Suprapubic skin (tissue), 4 donors: Measurements from ENCODE around the gene ARHGAP42. TPM values are rescaled to one million over a fixed set of nuclear protein-coding genes. Genes with fewer than 3 reads are reported as not detected.

Experiments used
- DNase-seq, 2 donors: peaks; one replicate each; pipeline ENCODE4 v3.0.0-alpha.2; 2019; ENCODE audit warnings: low spot score in 2 of 2
- H3K27ac ChIP-seq: fragments of 200-600 bp; sonication (generic); one replicate; pipeline ENCODE4 v1.5.1; 2019
- H3K27me3 ChIP-seq: fragments of 200-600 bp; sonication (generic); one replicate; pipeline ENCODE4 v1.5.1; 2019
- H3K36me3 ChIP-seq: fragments of 200-600 bp; sonication (generic); one replicate; pipeline ENCODE4 v1.5.1; 2019
- H3K4me1 ChIP-seq: fragments of 200-600 bp; sonication (generic); one replicate; pipeline ENCODE4 v1.5.1; 2019
- H3K4me3 ChIP-seq: fragments of 200-600 bp; sonication (generic); one replicate; pipeline ENCODE4 v1.5.1; 2019; ENCODE audit warnings: mild to moderate bottlenecking
- H3K9me3 ChIP-seq: fragments of 200-600 bp; sonication (generic); one replicate; pipeline ENCODE4 v1.5.1; 2019
- CTCF ChIP-seq, 2 donors: fragments of 200-600 bp in 1 of 2; fragments of 450-650 bp in 1 of 2; sonication (generic) in 1 of 2; IDR thresholded peaks; one replicate each; pipeline ENCODE4 v1.5.1; 2016 to 2019; ENCODE audit warnings: antibody characterized with exemption in 2 of 2, mild to moderate bottlenecking in 1 of 2, moderate library complexity in 1 of 2
- EP300 ChIP-seq: sonication (generic); formaldehyde crosslinking; IDR thresholded peaks from one replicate; pipeline ENCODE4 v1.6.1; 2017; ENCODE audit warnings: antibody characterized with exemption
- POLR2A ChIP-seq, 2 donors: fragments of 450-650 bp; IDR thresholded peaks; one replicate each; pipeline ENCODE4 v1.6.1; 2017; ENCODE audit warnings: antibody characterized with exemption in 2 of 2, mild to moderate bottlenecking in 2 of 2, moderate library complexity in 2 of 2
- POLR2AphosphoS5 ChIP-seq, 3 donors: sonication (generic); formaldehyde crosslinking; IDR thresholded peaks; one replicate each; pipeline ENCODE4 v1.6.1; 2017; ENCODE audit warnings: antibody characterized with exemption in 3 of 3
- WGBS: methylation state at CpG from one replicate; pipeline ENCODE4 v1.1.5; 2018; 5-methylcytosine and 5-hydroxymethylcytosine counted together
- total RNA-seq, 4 donors: library from RNA; depleted of rRNA; stranded (reverse); fragments of >200 nt; gene quantifications; one replicate each; pipeline ENCODE4 v1.1.0, GENCODE V29; 2016

ARHGAP42 gene
- total RNA-seq, 4 donors from 2014 or later: 12.4 to 18.4 (median 14.4) TPM

- H3K36me3 ChIP-seq: no peaks in the 10 kb centered on the region
- peaks cover 32% of the 10 kb centered on the region for H3K4me1 ChIP-seq
- no peaks in the 10 kb centered on the region for H3K27me3 ChIP-seq
- WGBS: 40% methylated on average over 2 of the region's 2 CpGs
- DNase-seq: no peak
- no peaks in the 10 kb centered on the region for H3K9me3 ChIP-seq
- no peak overlapping the region for H3K4me3 ChIP-seq
- TF ChIP-seq POLR2A (IDR thresholded peaks at IDR 0.05): no peak
- TF ChIP-seq POLR2AphosphoS5 (IDR thresholded peaks at IDR 0.05): no peak
- no peak for TF ChIP-seq CTCF (IDR thresholded peaks at IDR 0.05)
- no peak for TF ChIP-seq EP300
- peak overlapping the region; percentile 23 for H3K27ac ChIP-seq
Observed at GRCh38 chr11:100821198-100821597, 134.1 kb downstream of the ARHGAP42 start.

- Histone ChIP-seq H3K4me3 (no peak overlapping the region), H3K27ac (peak overlapping the region; percentile 11), H3K36me3 (no peaks in the 10 kb centered on the region), H3K27me3 (no peaks in the 10 kb centered on the region), H3K4me1 (peaks cover 32% of the 10 kb centered on the region), H3K9me3 (no peaks in the 10 kb centered on the region)
- TF ChIP-seq EP300 (no peak), POLR2A (IDR thresholded peaks at IDR 0.05) (no peak), CTCF (IDR thresholded peaks at IDR 0.05) (no peak), POLR2AphosphoS5 (IDR thresholded peaks at IDR 0.05) (no peak)
- WGBS: 48% methylated on average over 1 of the region's 1 CpG
- no peak for DNase-seq
Observed at GRCh38 chr11:100823360-100823759, 136.3 kb downstream of the ARHGAP42 start.

GRCh38 chr11:100824041-100824809 lies 137.1 kb downstream of the ARHGAP42 start:
- no peaks in the 10 kb centered on the region for H3K9me3 ChIP-seq
- 85% methylated on average over 4 of the region's 4 CpGs for WGBS
- H3K36me3 ChIP-seq: no peaks in the 10 kb centered on the region
- DNase-seq: no peak
- no peak for TF ChIP-seq CTCF (IDR thresholded peaks at IDR 0.05)
- TF ChIP-seq EP300: no peak
- no peak for TF ChIP-seq POLR2A (IDR thresholded peaks at IDR 0.05)
- peaks cover 32% of the 10 kb centered on the region for H3K4me1 ChIP-seq
- H3K27ac ChIP-seq: peak overlapping the region; percentile 11
- no peak overlapping the region for H3K4me3 ChIP-seq
- no peaks in the 10 kb centered on the region for H3K27me3 ChIP-seq

- Histone ChIP-seq H3K36me3 (no peaks in the 10 kb centered on the region), H3K4me1 (peaks cover 38% of the 10 kb centered on the region), H3K4me3 (no peak overlapping the region), H3K27me3 (no peaks in the 10 kb centered on the region), H3K9me3 (no peaks in the 10 kb centered on the region), H3K27ac (no peak overlapping the region)
- DNase-seq: no peak
- no peak for TF ChIP-seq EP300
- TF ChIP-seq CTCF (IDR thresholded peaks at IDR 0.05): no peak
- no peak for TF ChIP-seq POLR2A (IDR thresholded peaks at IDR 0.05)
- TF ChIP-seq POLR2AphosphoS5 (IDR thresholded peaks at IDR 0.05): no peak
- 34% methylated on average over 3 of the region's 3 CpGs for WGBS
Observed at GRCh38 chr11:100825626-100826025, 138.5 kb downstream of the ARHGAP42 start.

- Histone ChIP-seq H3K27ac (no peak overlapping the region), H3K4me1 (peaks cover 57% of the 10 kb centered on the region)
Observed at GRCh38 chr11:100827934-100828661, 141.0 kb downstream of the ARHGAP42 start.

More at GRCh38 chr11:100827934-100828661, 141.0 kb downstream of the ARHGAP42 start:
- Histone ChIP-seq H3K4me3 (no peak overlapping the region), H3K36me3 (no peaks in the 10 kb centered on the region), H3K9me3 (no peaks in the 10 kb centered on the region), H3K27me3 (no peaks in the 10 kb centered on the region)
- no peak for DNase-seq
- TF ChIP-seq POLR2A (IDR thresholded peaks at IDR 0.05) (no peak), POLR2AphosphoS5 (IDR thresholded peaks at IDR 0.05) (no peak), CTCF (IDR thresholded peaks at IDR 0.05) (no peak), EP300 (no peak)
- 86% methylated on average over 1 of the region's 1 CpG for WGBS
